MM.1S (cell line): Measurements from ENCODE around the gene SHOC2.

Experiments used
- DNase-seq: peaks from one replicate; pipeline ENCODE4 v3.0.0-alpha.2; 2015
- H2AFZ ChIP-seq: fragments of 300-600 bp; sonication (generic); 2 replicates; pipeline ENCODE4 v1.6.0; 2016; ENCODE audit warnings: antibody characterized with exemption, low read length
- H3F3A ChIP-seq: fragments of 300-600 bp; sonication (generic); 2 replicates; pipeline ENCODE4 v1.6.1; 2016; ENCODE audit warnings: mild to moderate bottlenecking, antibody characterized with exemption, low read length, moderate library complexity, mixed read lengths; ENCODE audit not compliant: insufficient read depth
- H3K27ac ChIP-seq: fragments of 300-600 bp; sonication (generic); 2 replicates; pipeline ENCODE4 v1.5.1; 2016; ENCODE audit warnings: mild to moderate bottlenecking, low read length
- H3K27me3 ChIP-seq: fragments of 300-600 bp; sonication (generic); replicated peaks from 2 replicates; pipeline ENCODE4 v1.6.0; 2016; ENCODE audit warnings: low read length; ENCODE audit not compliant: insufficient read depth
- H3K36me3 ChIP-seq: fragments of 300-600 bp; sonication (generic); replicated peaks from 2 replicates; pipeline ENCODE4 v1.6.1; 2016; ENCODE audit warnings: mild to moderate bottlenecking, low read length, mixed read lengths; ENCODE audit not compliant: insufficient read depth
- H3K4me1 ChIP-seq: fragments of 300-600 bp; sonication (generic); 2 replicates; pipeline ENCODE4 v1.6.1; 2016; ENCODE audit warnings: low read length, mixed read lengths
- H3K4me2 ChIP-seq: fragments of 300-600 bp; sonication (generic); 2 replicates; pipeline ENCODE4 v1.6.0; 2016; ENCODE audit warnings: low read depth, low read length
- H3K4me3 ChIP-seq: fragments of 300-600 bp; sonication (generic); 2 replicates; pipeline ENCODE4 v1.5.1; 2016; ENCODE audit warnings: low read length, mixed read lengths
- H3K79me2 ChIP-seq: fragments of 300-600 bp; sonication (generic); 2 replicates; pipeline ENCODE4 v1.6.1; 2016; ENCODE audit warnings: mixed run types, low read length, mixed read lengths
- H3K9ac ChIP-seq: fragments of 300-600 bp; sonication (generic); 2 replicates; pipeline ENCODE4 v1.6.1; 2016; ENCODE audit warnings: low read length, mixed read lengths
- H3K9me2 ChIP-seq: fragments of 300-600 bp; sonication (generic); replicated peaks from 2 replicates; pipeline ENCODE4 v1.6.1; 2016; ENCODE audit warnings: mild to moderate bottlenecking, low read length, mixed read lengths; ENCODE audit not compliant: insufficient read depth
- H3K9me3 ChIP-seq: fragments of 300-600 bp; sonication (generic); replicated peaks from 2 replicates; pipeline ENCODE4 v1.6.1; 2016; ENCODE audit warnings: mild to moderate bottlenecking, low read length, mixed read lengths; ENCODE audit not compliant: insufficient read depth
- H4K20me1 ChIP-seq: fragments of 300-600 bp; sonication (generic); 2 replicates; pipeline ENCODE4 v1.6.1; 2016; ENCODE audit warnings: mild to moderate bottlenecking, low read length, moderate library complexity, mixed read lengths; ENCODE audit not compliant: insufficient read depth
- CTCF ChIP-seq: fragments of 300-600 bp; sonication (generic); IDR thresholded peaks from 2 replicates; pipeline ENCODE4 v1.5.1; 2016; ENCODE audit warnings: antibody characterized with exemption, low read length, mixed read lengths
- EZH2 ChIP-seq: fragments of 300-600 bp; sonication (generic); optimal IDR thresholded peaks from 2 replicates; pipeline ENCODE3; 2017; ENCODE audit warnings: low read depth, mild to moderate bottlenecking, antibody characterized with exemption, low read length, mixed read lengths
- EZH2phosphoT487 ChIP-seq: fragments of 300-600 bp; sonication (generic); IDR thresholded peaks from 2 replicates; pipeline ENCODE4 v1.6.1; 2018; ENCODE audit warnings: antibody characterized with exemption, low read length

SHOC2 gene

DNA sequence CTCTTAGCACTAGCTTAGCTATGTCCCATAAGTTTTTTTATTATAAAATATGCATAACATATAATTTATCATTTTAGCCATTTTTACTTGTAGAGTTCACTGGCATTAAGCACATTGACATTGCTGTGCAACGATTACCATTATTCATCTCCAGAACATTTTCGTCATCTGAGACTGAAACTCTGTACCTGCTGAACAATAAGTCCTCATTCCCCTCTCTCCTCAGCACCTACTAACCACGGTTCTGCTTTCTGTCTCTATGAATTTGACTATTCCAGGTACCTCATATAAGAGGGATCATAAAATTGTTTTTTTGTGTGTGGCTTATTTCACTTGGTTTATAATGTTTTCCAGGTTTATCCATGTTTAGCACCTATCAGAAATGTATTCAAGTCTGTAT, 64.1 kb downstream of the SHOC2 start:
- H3K79me2 ChIP-seq = peaks cover 60% of the 10 kb centered on the region

GRCh38 chr10:110985497-110986275, 66.3 kb downstream of the SHOC2 start:
- Histone ChIP-seq H3K79me2 (peaks cover 50% of the 10 kb centered on the region), H3K9me2 (no peaks in the 10 kb centered on the region), H4K20me1 (no peaks in the 10 kb centered on the region), H3K27me3 (no peaks in the 10 kb centered on the region), H3K4me3 (no peak overlapping the region), H2AFZ (no peak overlapping the region), H3K27ac (no peak overlapping the region), H3K4me2 (no peak overlapping the region), H3K9me3 (no peaks in the 10 kb centered on the region), H3K36me3 (peaks cover 10% of the 10 kb centered on the region; the same call in 1 of the 2 replicates), H3K9ac (no peak overlapping the region), H3K4me1 (peaks cover 2% of the 10 kb centered on the region; the same call in 1 of the 2 replicates), H3F3A (no peaks in the 10 kb centered on the region; the same call in 1 of the 2 replicates)
- DNase-seq = no peak
- TF ChIP-seq EZH2phosphoT487 (no peak), EZH2 (no peak), CTCF (no peak)

More for the DNA sequence above, 64.1 kb downstream of the SHOC2 start:
- no peaks in the 10 kb centered on the region for H3K9me2 ChIP-seq
- no peak overlapping the region for H3K4me2 ChIP-seq
- H3F3A ChIP-seq = no peaks in the 10 kb centered on the region; the same call in 1 of the 2 replicates
- no peak for DNase-seq
- no peaks in the 10 kb centered on the region for H3K9me3 ChIP-seq
- peaks cover 2% of the 10 kb centered on the region; the same call in 1 of the 2 replicates for H3K36me3 ChIP-seq
- H3K27ac ChIP-seq = no peak overlapping the region
- H2AFZ ChIP-seq = no peak overlapping the region
- TF ChIP-seq EZH2 = no peak
- TF ChIP-seq EZH2phosphoT487 = no peak
- no peak for TF ChIP-seq CTCF
- no peaks in the 10 kb centered on the region for H4K20me1 ChIP-seq
- H3K27me3 ChIP-seq = no peaks in the 10 kb centered on the region
- no peak overlapping the region for H3K4me3 ChIP-seq
- H3K9ac ChIP-seq = no peak overlapping the region
- H3K4me1 ChIP-seq = peaks cover 13% of the 10 kb centered on the region; the same call in 1 of the 2 replicates

DNA sequence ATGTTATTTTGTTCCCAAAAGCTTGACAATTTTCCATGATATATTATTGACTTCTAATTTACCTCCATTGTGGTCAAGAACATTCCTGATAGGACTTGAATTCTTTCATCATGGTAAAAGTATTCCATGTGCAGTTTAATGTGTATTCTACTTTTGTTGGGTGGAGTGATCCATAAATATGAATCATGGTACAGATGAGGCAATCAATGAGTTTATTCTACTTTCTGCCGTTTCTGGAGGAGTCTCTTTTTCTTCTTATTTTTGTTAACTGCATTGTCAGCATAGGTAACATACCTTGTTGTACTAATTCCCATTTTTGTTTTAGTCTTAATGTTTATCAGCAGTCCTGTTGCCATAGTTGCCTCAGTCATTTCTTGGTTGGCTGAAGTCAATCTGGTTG, 69.6 kb downstream of the SHOC2 start:
- Histone ChIP-seq H3K4me3 (no peak overlapping the region), H3K27ac (no peak overlapping the region), H3K27me3 (no peaks in the 10 kb centered on the region), H3K9ac (no peak overlapping the region), H3K36me3 (peaks cover 10% of the 10 kb centered on the region; the same call in 1 of the 2 replicates), H4K20me1 (no peaks in the 10 kb centered on the region; the same call in 1 of the 2 replicates), H3K79me2 (peaks cover 28% of the 10 kb centered on the region), H3K9me3 (no peaks in the 10 kb centered on the region), H2AFZ (no peak overlapping the region), H3K4me2 (no peak overlapping the region), H3K9me2 (no peaks in the 10 kb centered on the region), H3F3A (no peaks in the 10 kb centered on the region; the same call in 1 of the 2 replicates), H3K4me1 (peaks cover 15% of the 10 kb centered on the region; the same call in 1 of the 2 replicates)
- no peak for DNase-seq
- TF ChIP-seq EZH2phosphoT487 (no peak), EZH2 (no peak), CTCF (no peak)
